Central memory CD8-positive, alpha-beta T cell (primary cell): ENCODE data around the gene ATP6V0E2.
"Not testable (repeated sequence)": the region's sequence is repeated elsewhere in the genome, so short reads cannot be mapped to it uniquely, and the experiment has no call there.

ENCODE experiments used
- ATAC-seq: fragments of 150-1000 bp; cut with Tn5 transposase; replicated peaks from 2 replicates; pipeline ENCODE4 v1.10.0; 2022; ENCODE audit warnings: mild to moderate bottlenecking, moderate FRiP score, moderate number of reproducible peaks; ENCODE audit not compliant: poor library complexity, severe bottlenecking; ENCODE audit errors: extremely low read depth
- DNase-seq, 2 donors: peaks; one replicate each; pipeline ENCODE4 v3.0.0; 2021; ENCODE audit warnings: low spot score in 2 of 2
- H3K27ac Mint-ChIP-seq: one replicate; pipeline ENCODE4 v1.8.0; 2022; ENCODE audit warnings: low read depth, mild to moderate bottlenecking, moderate library complexity, mixed read lengths
- H3K27me3 Mint-ChIP-seq: one replicate; pipeline ENCODE4 v1.8.0; 2022; ENCODE audit warnings: mixed read lengths
- H3K36me3 Mint-ChIP-seq: one replicate; pipeline ENCODE4 v1.8.0; 2022; ENCODE audit warnings: mild to moderate bottlenecking, moderate library complexity, mixed read lengths; ENCODE audit not compliant: insufficient read depth
- H3K4me1 Mint-ChIP-seq: one replicate; pipeline ENCODE4 v1.8.0; 2022; ENCODE audit warnings: mixed read lengths
- H3K4me3 Mint-ChIP-seq: one replicate; pipeline ENCODE4 v1.8.0; 2022; ENCODE audit warnings: mild to moderate bottlenecking, moderate library complexity, mixed read lengths
- H3K9me3 Mint-ChIP-seq: one replicate; pipeline ENCODE4 v1.8.0; 2022; ENCODE audit warnings: mixed read lengths

The ATP6V0E2 gene

GRCh38 chr7:149873074-149873969, at the start of gene ATP6V0E2:
Gene ATP6V0E2 (plus strand): TSS chr7:149873969. CDS start chr7:149874066, 97 bp downstream.
- Mint-ChIP-seq H3K4me3 (peak within 1 kb of the TSS; percentile 86), H3K27ac (peak within 1 kb of the TSS; percentile 84), H3K27me3 (no peaks in the 10 kb centered on the region), H3K4me1 (peaks cover 67% of the 10 kb centered on the region), H3K9me3 (no peaks in the 10 kb centered on the region), H3K36me3 (peaks cover 28% of the 10 kb centered on the region)
- ATAC-seq: peak; percentile 48
- DNase-seq: peak; percentile 73

GRCh38 chr7:149824301-149824741, 49.4 kb upstream of the ATP6V0E2 start:
- Mint-ChIP-seq H3K9me3 (no peaks in the 10 kb centered on the region), H3K27ac (no peak overlapping the region), H3K36me3 (peaks cover 2% of the 10 kb centered on the region), H3K27me3 (no peaks in the 10 kb centered on the region), H3K4me3 (no peak overlapping the region), H3K4me1 (no peaks in the 10 kb centered on the region)
- ATAC-seq: no peak
- no peak for DNase-seq

GRCh38 chr7:149824748-149825566, 48.8 kb upstream of the ATP6V0E2 start:
- Mint-ChIP-seq H3K36me3 (peaks cover 2% of the 10 kb centered on the region), H3K27me3 (no peaks in the 10 kb centered on the region), H3K27ac (no peak overlapping the region), H3K9me3 (no peaks in the 10 kb centered on the region), H3K4me1 (no peaks in the 10 kb centered on the region), H3K4me3 (no peak overlapping the region)
- DNase-seq (no peak), ATAC-seq (no peak)

DNA sequence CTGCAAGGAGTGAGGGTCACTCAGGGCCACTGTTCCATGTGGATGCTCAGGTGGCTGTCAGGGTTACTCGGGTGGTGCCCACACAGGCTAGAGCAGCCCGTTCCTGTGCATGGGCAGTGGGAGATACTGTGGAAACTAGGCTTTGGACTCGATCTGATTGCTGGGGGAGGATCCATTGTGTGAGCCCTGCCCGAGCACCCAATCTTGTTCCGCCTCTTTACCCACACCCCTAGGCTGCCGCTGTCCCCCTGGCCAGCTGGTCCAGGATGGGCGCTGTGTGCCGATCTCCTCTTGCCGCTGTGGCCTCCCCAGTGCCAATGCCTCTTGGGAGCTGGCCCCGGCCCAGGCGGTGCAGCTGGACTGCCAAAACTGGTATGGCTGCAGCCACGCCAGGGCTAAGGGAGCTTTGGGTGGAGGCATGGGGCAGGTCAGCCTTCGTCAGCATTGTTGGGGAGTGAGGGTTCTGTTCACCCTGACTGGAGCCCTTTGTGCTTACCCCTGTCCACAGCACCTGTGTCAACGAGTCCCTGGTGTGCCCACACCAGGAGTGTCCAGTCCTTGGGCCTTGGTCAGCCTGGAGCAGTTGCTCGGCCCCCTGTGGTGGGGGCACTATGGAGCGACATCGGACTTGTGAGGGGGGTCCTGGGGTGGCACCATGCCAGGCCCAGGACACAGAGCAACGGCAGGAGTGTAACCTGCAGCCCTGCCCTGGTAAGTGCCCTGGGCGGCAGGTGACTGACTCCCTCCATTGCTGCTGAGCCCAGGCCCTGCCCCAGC, 48.0 kb upstream of the ATP6V0E2 start:
- no peak overlapping the region for H3K27ac Mint-ChIP-seq
- DNase-seq (no peak), ATAC-seq (no peak)
- peaks cover 2% of the 10 kb centered on the region for H3K36me3 Mint-ChIP-seq
- no peak overlapping the region for H3K4me3 Mint-ChIP-seq
- peaks cover 5% of the 10 kb centered on the region for H3K27me3 Mint-ChIP-seq
- H3K9me3 Mint-ChIP-seq: no peaks in the 10 kb centered on the region
- no peaks in the 10 kb centered on the region for H3K4me1 Mint-ChIP-seq

DNA sequence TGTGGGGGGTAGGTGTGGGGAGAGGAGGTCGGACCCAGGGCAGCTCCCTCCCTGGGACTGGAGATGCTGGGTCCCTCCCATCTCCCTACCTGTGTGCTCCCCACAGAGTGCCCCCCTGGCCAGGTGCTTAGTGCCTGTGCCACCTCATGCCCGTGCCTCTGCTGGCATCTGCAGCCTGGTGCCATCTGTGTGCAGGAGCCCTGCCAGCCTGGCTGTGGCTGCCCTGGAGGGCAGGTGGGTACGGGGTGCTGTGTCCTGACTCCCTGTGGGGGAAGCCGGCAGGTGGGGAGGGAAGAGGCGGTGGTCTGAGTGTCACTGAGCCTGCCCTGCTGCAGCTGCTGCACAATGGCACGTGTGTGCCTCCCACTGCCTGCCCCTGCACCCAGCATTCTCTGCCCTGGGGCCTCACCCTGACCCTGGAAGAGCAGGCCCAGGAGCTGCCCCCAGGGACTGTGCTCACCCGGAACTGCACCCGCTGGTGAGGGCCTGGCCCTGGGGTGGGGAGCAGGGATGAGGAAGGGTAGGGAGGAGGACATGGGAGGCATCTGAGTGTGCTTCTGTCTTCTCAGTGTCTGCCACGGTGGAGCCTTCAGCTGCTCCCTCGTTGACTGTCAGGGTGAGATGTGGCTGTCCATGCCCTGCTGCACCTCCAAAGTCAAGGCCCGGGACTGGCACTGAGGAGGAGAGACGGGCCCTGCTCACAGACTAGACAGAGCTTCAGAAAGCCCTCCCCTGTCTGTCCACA, 47.3 kb upstream of the ATP6V0E2 start:
- Mint-ChIP-seq H3K4me1 (no peaks in the 10 kb centered on the region), H3K36me3 (peaks cover 2% of the 10 kb centered on the region), H3K27ac (no peak overlapping the region), H3K9me3 (no peaks in the 10 kb centered on the region), H3K4me3 (no peak overlapping the region), H3K27me3 (peaks cover 13% of the 10 kb centered on the region)
- no peak for DNase-seq
- no peak for ATAC-seq

DNA sequence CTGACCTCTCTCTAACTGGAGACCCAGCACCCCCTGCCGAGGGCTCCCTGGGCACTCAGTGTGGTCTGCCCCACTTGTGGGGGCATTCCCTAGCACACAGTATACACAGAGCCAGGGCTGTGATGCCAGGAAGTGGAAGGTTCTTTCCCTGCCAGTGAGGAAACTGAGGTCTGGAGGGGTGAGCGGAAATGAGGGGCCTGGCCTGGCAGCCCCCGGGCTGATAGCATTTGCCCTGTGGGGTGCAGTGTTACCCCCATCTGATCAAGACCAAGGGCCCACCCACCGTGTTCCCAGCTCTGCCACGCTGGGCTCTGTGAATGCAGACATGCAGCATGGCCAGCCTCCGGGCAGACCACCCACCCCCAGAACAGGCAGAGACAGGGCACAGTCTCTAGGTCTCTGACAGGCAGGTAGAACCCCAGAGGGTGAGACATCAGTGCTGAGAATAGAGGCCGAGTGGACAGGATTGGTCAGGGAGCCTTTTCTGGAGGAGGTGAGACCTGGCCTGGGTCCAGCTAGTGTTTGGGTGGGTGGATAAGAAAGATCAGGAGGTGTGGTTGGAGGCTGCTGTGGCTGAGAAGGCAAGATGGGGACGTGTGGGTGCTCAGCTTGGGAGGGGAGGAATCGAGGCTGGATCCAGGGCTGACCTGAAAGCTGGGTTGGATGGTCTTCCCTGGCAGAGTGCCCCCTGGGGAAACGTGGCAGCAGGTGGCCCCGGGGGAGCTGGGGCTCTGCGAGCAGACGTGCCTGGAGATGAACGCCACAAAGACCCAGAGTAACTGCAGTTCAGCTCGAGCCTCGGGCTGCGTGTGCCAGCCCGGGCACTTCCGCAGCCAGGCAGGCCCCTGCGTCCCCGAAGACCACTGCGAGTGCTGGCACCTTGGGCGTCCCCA, 46.4 kb upstream of the ATP6V0E2 start:
- no peaks in the 10 kb centered on the region for H3K4me1 Mint-ChIP-seq
- no peak overlapping the region for H3K4me3 Mint-ChIP-seq
- no peaks in the 10 kb centered on the region for H3K36me3 Mint-ChIP-seq
- ATAC-seq (no peak), DNase-seq (no peak)
- H3K9me3 Mint-ChIP-seq: no peaks in the 10 kb centered on the region
- H3K27me3 Mint-ChIP-seq: peaks cover 20% of the 10 kb centered on the region
- H3K27ac Mint-ChIP-seq: no peak overlapping the region

DNA sequence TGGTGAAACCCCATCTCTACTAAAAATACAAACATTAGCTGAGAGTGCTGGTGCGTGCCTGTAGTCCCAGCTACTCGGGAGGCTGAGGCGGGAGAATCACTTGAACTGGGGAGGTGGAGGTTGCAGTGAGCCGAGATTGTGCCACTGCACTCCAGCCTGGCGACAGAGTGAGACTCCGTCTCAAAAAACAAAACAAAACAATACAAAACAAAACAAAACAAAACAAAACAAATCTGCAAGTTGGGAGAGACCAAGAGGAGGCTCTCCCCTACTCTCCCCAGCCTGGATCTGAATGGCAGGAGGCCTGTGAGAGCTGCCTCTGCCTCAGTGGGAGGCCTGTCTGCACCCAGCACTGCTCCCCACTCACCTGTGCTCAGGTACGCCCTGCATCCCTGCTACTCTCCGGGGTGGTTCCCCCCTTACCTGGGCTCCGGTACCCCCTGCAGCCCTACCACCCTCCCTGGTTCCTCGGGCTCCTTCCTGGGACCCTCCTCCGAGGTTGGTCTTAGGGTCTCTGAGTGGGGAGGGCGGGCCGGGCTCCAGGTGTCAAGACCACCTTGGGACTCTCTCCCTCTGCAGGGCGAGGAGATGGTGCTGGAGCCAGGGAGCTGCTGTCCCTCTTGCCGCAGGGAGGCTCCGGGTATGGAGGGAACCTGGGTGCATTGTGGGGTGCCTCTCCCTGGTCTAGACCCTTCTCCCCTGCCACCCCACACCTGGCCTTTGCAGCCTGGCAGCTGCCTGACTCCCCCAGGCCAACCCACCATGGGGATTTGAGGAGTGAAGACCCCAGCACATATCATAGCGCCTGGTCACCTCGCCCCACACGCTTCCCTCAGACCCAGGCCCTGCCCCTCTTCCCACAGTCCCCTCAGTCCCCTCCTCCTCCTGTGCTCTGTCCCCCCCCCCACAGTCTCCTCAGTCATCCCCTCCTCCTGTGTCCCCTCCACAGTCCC, 45.1 kb upstream of the ATP6V0E2 start:
- Mint-ChIP-seq H3K27ac (no peak overlapping the region), H3K4me3 (no peak overlapping the region), H3K27me3 (peaks cover 33% of the 10 kb centered on the region), H3K36me3 (no peaks in the 10 kb centered on the region), H3K4me1 (no peaks in the 10 kb centered on the region), H3K9me3 (no peaks in the 10 kb centered on the region)
- DNase-seq: no peak
- ATAC-seq: no peak

DNA sequence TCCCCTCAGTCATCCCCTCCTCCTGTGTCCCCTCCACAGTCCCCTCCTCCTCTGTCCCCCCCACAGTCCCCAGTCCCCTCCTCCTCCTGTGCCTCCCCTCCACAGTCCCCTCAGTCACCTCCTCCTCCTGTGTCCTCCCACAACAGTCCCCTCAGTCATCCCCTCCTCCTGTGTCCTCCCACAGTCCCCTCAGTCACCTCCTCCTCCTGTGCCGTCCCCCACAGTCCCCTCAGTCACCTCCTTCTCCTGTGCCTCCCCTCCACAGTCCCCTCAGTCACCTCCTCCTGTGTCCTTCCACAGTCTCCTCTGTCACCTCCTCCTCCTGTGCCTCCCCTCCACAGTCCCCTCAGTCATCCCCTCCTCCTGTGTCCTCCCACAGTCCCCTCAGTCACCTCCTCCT, 43.2 kb upstream of the ATP6V0E2 start:
- not testable (repeated sequence) for ATAC-seq, H3K9me3 Mint-ChIP-seq, DNase-seq, H3K36me3 Mint-ChIP-seq, H3K4me3 Mint-ChIP-seq, H3K27ac Mint-ChIP-seq, H3K4me1 Mint-ChIP-seq
- peaks cover 52% of the 10 kb centered on the region for H3K27me3 Mint-ChIP-seq

DNA sequence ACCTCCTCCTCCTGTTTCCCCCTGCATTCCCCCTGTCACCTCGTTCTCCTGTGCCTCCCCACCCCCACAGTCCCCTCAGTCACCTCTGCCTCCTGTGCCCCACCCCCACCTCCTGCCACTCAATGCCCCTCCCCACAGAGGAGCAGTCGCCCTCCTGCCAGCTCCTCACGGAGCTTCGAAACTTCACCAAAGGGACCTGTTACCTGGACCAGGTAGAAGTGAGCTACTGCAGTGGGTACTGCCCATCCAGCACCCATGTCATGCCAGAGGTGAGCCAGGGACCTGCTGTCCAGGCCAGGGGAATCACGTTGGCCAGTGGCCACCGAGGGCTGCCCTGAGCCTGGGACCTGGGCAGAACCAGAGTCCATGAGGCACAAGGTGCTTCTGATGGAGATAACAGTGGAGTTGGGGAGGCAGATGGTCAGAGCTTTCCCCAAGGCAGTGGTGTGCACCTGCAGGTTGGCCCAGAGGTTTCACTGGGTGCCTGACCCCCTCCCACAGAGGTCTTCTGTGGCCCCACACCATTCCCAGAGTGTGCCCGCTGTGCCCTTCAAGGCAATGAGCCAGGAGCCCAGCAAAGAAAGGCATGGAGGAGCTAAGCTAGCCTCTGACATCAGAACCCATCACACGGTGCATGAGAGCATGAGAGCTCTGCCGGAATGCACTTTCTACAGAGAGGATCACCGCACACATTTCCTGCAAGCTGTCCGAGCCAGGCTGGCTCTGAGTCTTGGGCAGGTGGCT, 42.6 kb upstream of the ATP6V0E2 start:
- Mint-ChIP-seq H3K36me3 (no peaks in the 10 kb centered on the region), H3K9me3 (no peaks in the 10 kb centered on the region), H3K27ac (no peak overlapping the region), H3K4me3 (no peak overlapping the region), H3K4me1 (no peaks in the 10 kb centered on the region), H3K27me3 (peaks cover 52% of the 10 kb centered on the region)
- DNase-seq (no peak), ATAC-seq (no peak)

GRCh38 chr7:149831741-149832219, 42.0 kb upstream of the ATP6V0E2 start:
- no peaks in the 10 kb centered on the region for H3K4me1 Mint-ChIP-seq
- H3K9me3 Mint-ChIP-seq: no peaks in the 10 kb centered on the region
- no peak for ATAC-seq
- H3K36me3 Mint-ChIP-seq: no peaks in the 10 kb centered on the region
- H3K27ac Mint-ChIP-seq: no peak overlapping the region
- H3K4me3 Mint-ChIP-seq: no peak overlapping the region
- DNase-seq: no peak
- peaks cover 52% of the 10 kb centered on the region for H3K27me3 Mint-ChIP-seq
